ENCODE measurements around the gene CCNDBP1.

Gene CCNDBP1

GRCh38 chr15:43232289-43232874 lies 47.2 kb downstream of the CCNDBP1 start:
- no peak for TF ChIP-seq CTCF (IDR thresholded peaks at IDR 0.05; ENCODE audit: low read depth, low read length)
- no peak for DNase-seq (ENCODE audit: low read depth, low spot score)
- in situ Hi-C loops (cut with HindIII; ENCODE audit: low sequenced_read_pairs), result no loop called here
- no peak overlapping the region for H3K4me3 ChIP-seq (ENCODE audit: low read depth, low read length)

GRCh38 chr15:43235536-43235935 lies 50.3 kb downstream of the CCNDBP1 start:
- no peak for TF ChIP-seq CTCF (IDR thresholded peaks at IDR 0.05; ENCODE audit: low read depth, low read length)
- no peak for DNase-seq (ENCODE audit: low read depth, low spot score)
- in situ Hi-C loops (cut with HindIII; ENCODE audit: low sequenced_read_pairs), result no loop called here

GRCh38 chr15:43237842-43238470 lies 52.8 kb downstream of the CCNDBP1 start:
- DNase-seq (ENCODE audit: low read depth, low spot score), result no peak
- no peak overlapping the region for H3K4me3 ChIP-seq (ENCODE audit: low read depth, low read length)
- in situ Hi-C loops (cut with HindIII; ENCODE audit: low sequenced_read_pairs), result no loop called here
- no peak for TF ChIP-seq CTCF (IDR thresholded peaks at IDR 0.05; ENCODE audit: low read depth, low read length)

More at GRCh38 chr15:43235536-43235935, 50.3 kb downstream of the CCNDBP1 start:
- no peak overlapping the region for H3K4me3 ChIP-seq (ENCODE audit: low read depth, low read length)

GRCh38 chr15:43238671-43239131 lies 53.5 kb downstream of the CCNDBP1 start:
- no peak for TF ChIP-seq CTCF (IDR thresholded peaks at IDR 0.05; ENCODE audit: low read depth, low read length)
- H3K4me3 ChIP-seq (ENCODE audit: low read depth, low read length), result no peak overlapping the region
- no peak for DNase-seq (ENCODE audit: low read depth, low spot score)
- in situ Hi-C loops (cut with HindIII; ENCODE audit: low sequenced_read_pairs), result no loop called here

GRCh38 chr15:43239732-43240491 lies 54.7 kb downstream of the CCNDBP1 start:
- no peak overlapping the region for H3K4me3 ChIP-seq (ENCODE audit: low read depth, low read length)
- in situ Hi-C loops (cut with HindIII; ENCODE audit: low sequenced_read_pairs), result no loop called here
- DNase-seq (ENCODE audit: low read depth, low spot score), result peak; percentile 57
- no peak for TF ChIP-seq CTCF (IDR thresholded peaks at IDR 0.05; ENCODE audit: low read depth, low read length)

GRCh38 chr15:43241100-43241499 lies 55.9 kb downstream of the CCNDBP1 start:
- TF ChIP-seq CTCF (IDR thresholded peaks at IDR 0.05; ENCODE audit: low read depth, low read length), result no peak
- in situ Hi-C loops (cut with HindIII; ENCODE audit: low sequenced_read_pairs), result no loop called here
- H3K4me3 ChIP-seq (ENCODE audit: low read depth, low read length), result no peak overlapping the region
- DNase-seq (ENCODE audit: low read depth, low spot score), result peak; percentile 61

Measured in astrocyte of the spinal cord (primary cell).